Stimulated activated CD8-positive, alpha-beta memory T cell treated with anti-CD3 and anti-CD28 coated beads, Interleukin-15, amount 100 ng/mL, for 48 hours (primary cell): Measurements from ENCODE around the gene ASTL.
"Not testable (repeated sequence)": the region's sequence is repeated elsewhere in the genome, so short reads cannot be mapped to it uniquely, and the experiment has no call there.

ENCODE experiments used
- DNase-seq, 2 donors: peaks; one replicate each; pipeline ENCODE4 v3.0.0-alpha.2; 2020; ENCODE audit warnings: low read depth in 2 of 2

ASTL gene

GRCh38 chr2:96146153-96146880, 8.0 kb upstream of the ASTL start:
- DNase-seq: peak; percentile 88 to 90

DNA sequence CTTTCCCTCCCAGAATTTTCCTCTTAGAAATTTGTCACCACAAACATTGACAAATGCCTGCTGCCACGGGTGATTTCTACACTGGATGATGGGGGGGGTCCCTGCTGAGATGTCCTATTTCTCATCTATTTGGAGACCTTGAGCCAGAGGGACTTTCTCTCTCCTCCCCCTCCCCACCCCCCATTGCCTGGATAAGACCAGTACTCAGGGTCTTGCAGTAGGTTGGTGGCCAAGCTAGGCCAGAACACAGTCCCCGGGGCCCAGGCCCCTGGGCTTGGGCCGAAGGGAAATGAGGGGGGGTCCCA, 7.5 kb upstream of the ASTL start:
- no peak for DNase-seq

DNA sequence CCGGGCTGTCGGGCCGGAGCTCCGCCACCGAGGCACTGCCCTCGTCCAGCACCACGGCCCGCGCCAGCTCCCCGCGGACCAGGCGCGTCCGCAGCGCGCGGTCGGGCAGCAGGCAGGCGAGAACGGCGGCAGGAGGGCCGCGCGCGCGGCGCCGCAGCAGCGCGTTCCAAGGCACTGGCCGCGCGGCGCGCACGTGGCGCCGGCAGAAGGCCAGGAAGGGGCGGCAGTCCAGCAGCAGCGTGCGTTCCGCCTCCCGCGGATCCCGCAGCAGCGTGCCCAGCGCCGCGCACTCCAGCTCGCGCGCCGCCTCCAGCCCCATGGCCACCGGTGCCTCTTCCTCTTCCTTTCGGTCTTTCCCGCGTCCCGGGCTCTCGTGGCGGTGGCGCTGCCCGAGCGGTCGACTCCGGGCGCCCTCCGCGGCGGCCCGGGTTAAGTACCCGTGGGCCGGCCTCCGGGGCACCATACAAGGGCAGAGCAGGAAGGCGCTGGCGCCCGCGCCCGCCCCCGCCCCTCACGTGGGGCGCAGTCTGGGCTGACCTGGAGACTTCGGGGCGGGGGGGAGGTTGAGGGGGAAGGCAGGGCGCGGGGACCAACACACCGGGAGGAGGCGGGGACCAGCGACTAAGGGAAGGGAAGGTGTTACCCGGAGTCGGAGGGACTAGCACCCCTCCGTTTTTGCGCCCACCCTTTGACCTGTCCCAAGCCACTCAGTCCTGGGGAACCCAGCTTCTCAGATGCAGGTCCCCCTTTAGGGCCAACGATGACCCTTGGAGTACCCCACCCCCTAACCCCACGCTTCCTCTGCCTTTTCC, 6.9 kb upstream of the ASTL start, which contains the start of gene DUSP2:
Gene DUSP2, minus strand, starts transcription at position 405 of the 812 bp plus-strand sequence. Its CDS starts 86 bp downstream, at position 319.
- peak; percentile 95 for DNase-seq

DNA sequence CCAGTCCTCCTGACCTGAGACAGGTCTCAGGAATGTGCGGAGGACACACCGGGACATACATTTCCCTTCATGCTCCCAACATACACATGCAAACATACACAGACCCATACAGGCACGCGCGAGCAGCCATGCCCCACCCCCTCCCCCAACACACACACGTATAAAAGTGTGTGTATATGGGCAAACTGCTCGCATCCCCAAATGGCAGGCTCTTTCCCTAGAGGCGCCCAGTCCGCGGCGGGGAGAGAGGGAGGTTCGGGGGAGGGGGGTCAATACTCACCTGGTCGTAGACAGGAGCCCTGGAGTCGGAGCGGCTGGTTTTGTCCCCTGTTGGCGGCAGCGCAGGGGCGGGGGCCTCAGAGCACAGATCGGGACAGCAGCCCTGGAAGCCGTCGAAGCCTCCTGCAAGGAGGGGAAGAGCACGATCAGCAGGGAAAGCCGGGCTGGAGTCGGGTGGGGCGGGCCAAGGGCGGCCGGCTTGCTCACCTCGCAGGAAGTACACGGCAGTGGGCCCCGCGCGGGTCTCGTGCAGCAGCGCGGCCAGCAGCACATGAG, 6.3 kb upstream of the ASTL start:
- no peak for DNase-seq

GRCh38 chr2:96143848-96144480, 5.7 kb upstream of the ASTL start:
- DNase-seq: no peak

DNA sequence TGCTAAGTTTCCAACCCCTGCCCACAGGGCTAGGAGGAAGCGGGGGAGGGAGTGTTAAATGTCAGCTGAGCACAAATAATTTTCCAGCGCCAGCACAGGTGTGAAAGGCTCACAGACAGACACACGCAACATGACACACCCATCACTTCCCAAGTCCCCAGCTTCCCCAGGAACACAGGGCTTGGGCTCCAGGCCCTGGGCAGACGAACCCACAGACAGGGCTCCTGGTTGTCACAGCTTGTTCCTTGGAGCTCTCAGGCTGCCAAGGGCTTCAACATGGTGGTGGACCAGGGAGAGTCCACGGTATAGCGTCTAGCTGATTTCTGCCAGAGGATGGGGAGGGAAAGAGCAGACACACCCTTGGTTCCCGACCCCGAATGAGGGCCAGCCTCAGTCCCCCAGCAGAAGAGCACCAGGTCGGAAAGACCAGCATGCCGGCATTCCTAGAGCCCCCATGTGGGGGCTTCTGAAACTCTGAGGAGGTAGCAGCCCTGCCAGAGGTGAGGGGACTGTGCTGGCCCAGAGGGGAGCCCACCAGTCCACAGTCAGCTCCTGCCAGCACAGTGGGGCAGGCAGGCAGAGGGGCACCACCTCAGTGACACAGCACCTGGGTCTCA, 5.0 kb upstream of the ASTL start:
- no peak for DNase-seq

- peak; percentile 76 to 79 for DNase-seq
These were observed 4.2 kb upstream of the ASTL start for GRCh38 chr2:96142217-96143113.

DNA sequence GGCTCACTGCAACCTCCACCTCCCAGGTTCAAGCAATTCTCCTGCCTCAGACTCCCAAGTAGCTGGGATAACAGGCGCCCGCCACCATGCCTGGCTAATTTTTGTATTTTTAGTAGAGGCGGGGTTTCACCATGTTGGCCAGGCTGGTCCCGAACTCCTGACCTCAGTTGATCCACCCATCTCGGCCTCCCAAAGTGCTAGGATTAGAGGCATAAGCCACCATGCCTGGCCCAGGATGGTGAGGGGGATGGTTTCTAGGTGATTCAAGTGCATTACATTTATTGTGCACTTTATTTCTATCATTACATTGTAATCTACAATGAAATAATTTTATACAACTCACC, 3.3 kb upstream of the ASTL start:
- not testable (repeated sequence) for DNase-seq

- no peak for DNase-seq
These were observed 2.8 kb upstream of the ASTL start for GRCh38 chr2:96140941-96141623.

- no peak for DNase-seq
These were observed 968 bp upstream of the ASTL start for GRCh38 chr2:96139181-96139758.

DNA sequence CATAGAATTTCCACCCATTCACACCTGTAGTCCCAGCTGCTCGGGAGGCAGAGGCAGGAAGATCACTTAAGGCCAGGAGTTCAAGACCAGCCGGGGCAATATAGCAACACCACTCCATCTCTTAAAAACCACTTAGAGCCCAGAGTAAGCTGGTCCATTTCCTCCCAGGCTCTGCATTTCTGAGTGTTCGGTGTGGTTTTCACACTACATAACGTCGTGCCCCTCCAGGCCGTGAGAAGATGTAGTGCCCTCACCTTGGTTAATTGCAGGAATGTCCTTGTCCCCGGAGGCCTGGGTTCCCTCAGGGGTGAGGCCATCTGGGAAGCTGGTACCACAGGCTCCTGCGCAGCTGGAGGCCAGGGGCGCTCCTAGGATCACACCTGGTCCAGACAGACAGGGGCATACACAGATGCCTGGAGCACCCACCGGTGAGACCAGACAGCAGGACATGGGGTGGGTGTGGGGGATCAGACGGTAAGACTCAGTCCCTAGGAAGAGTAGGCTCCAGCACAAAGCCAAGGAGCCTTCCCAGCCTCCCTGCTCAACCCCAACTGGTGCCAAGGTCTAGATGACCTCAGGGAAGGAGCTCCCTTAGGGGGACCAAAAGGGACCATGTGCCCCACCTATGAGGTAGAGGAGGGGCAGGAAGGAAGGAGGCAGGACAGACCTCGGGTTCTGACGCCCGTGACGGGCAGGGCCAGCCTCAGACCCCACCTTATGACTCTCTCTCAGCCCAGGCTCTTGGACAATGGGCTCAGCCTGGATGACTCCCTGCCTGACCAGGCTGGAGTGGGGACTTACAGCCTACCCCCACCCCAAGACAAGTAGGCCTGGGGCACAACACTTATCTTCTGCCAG, 752 bp downstream of the ASTL start:
- DNase-seq: no peak

GRCh38 chr2:96136129-96136720, 2.1 kb downstream of the ASTL start:
- DNase-seq: no peak

- no peak for DNase-seq
These were observed 2.7 kb downstream of the ASTL start for GRCh38 chr2:96135621-96136020.

DNA sequence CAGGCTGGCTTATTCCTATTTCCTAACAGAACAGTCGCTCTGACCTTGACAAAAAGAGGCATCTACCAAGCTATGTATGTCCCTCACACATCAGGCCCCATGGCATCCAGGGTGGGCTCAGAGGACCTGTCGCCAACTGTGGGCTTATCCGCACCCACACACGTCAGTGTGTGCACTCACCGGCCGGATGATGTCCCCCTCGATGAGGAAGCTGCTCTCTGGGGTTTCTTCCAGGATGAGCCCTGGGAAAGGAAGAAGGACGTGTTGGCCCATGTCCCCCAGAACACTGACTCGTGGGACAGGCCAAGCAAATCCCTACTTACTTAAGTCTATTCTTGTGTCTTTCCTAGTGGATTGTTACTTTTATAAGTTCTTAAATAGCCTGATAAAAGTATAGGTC, 3.1 kb downstream of the ASTL start:
- no peak for DNase-seq

DNA sequence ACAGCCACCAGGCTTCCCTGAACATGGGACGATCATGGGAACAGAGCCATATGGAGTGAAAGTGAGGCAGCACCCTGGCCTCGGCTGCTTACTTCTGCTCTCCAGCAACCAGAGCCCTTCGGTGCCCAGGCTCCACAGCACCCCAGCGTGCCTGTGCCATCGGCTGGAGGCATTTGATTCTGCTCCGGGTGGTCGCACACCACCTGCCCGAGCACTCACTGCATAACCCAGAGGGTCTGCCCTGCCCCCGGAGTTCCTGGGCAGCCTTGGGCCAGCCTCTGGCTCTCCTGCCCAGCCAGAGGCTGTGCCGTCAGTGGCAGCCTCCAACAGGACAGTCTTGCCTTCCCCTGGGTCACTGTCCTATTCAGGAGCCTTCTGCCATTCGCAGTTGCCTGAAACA, 3.9 kb downstream of the ASTL start:
- DNase-seq: no peak

- DNase-seq: no peak
These were observed 6.2 kb downstream of the ASTL start for GRCh38 chr2:96131813-96132745.

- no peak for DNase-seq
These were observed 7.0 kb downstream of the ASTL start for GRCh38 chr2:96131152-96131812.
